IMR-90 (cell line): Measurements from ENCODE around the gene ALB. TPM values are rescaled to one million over a fixed set of nuclear protein-coding genes. Genes with fewer than 3 reads are reported as not detected.

Experiments
- ATAC-seq: fragments of 200-7000 bp; cut with Tn5 transposase; 2 replicates; pipeline ENCODE4 v1.9.1; 2020; ENCODE audit warnings: low read depth, mild to moderate bottlenecking, moderate library complexity
- BruUV-seq: library from RNA; stranded (reverse); fragments of 400-500 nt; replicated peaks from 2 replicates; lab custom pipeline; 2021; lab: Mats Ljungman, UMichigan
- CTCF ChIA-PET: fragments of 300-600 bp; formaldehyde crosslinking; extraction: SDS; loops from one replicate; lab custom pipeline; 2021; ENCODE audit warnings: antibody characterized with exemption; lab: Yijun Ruan, JAX
- POLR2A ChIA-PET: fragments of 300-600 bp; sonication (Branson Sonifier 250); formaldehyde crosslinking; loops from one replicate; lab custom pipeline; 2022; ENCODE audit warnings: antibody characterized with exemption; ENCODE audit not compliant: unreplicated experiment; lab: Charles Lee
- DNase-seq: peaks from one replicate; pipeline ENCODE4 v3.0.0; 2013
- H2AFZ ChIP-seq: replicated peaks from 2 replicates; pipeline ENCODE3; 2013; ENCODE audit warnings: low read length, mild to moderate bottlenecking; ENCODE audit not compliant: poor library complexity
- H2AK5ac ChIP-seq: 2 replicates; pipeline ENCODE4 v1.6.1; 2013; ENCODE audit warnings: low read depth, low read length, inconsistent platforms
- H2AK9ac ChIP-seq: replicated peaks from 2 replicates; pipeline ENCODE3; 2013; ENCODE audit warnings: mild to moderate bottlenecking, low read depth, low read length, moderate library complexity; ENCODE audit not compliant: poor library complexity
- H2BK120ac ChIP-seq: 2 replicates; pipeline ENCODE4 v1.6.1; 2013; ENCODE audit warnings: low read depth, low read length, inconsistent platforms
- H2BK15ac ChIP-seq: 3 replicates; pipeline ENCODE4 v1.6.1; 2013; ENCODE audit warnings: low read depth, low read length, inconsistent platforms
- H2BK20ac ChIP-seq: 2 replicates; pipeline ENCODE4 v1.6.1; 2013; ENCODE audit warnings: low read depth, mild to moderate bottlenecking, inconsistent platforms, low read length, moderate library complexity
- H2BK5ac ChIP-seq: 2 replicates; pipeline ENCODE4 v1.6.1; 2013; ENCODE audit warnings: mild to moderate bottlenecking, low read depth, low read length, inconsistent platforms; ENCODE audit not compliant: poor library complexity, severe bottlenecking
- H3K14ac ChIP-seq: replicated peaks from 2 replicates; pipeline ENCODE4 v1.6.1; 2013; ENCODE audit warnings: low read depth, low read length, inconsistent platforms
- H3K18ac ChIP-seq: 2 replicates; pipeline ENCODE4 v1.6.1; 2013; ENCODE audit warnings: low read depth, low read length, control low read depth
- H3K23ac ChIP-seq: 2 replicates; pipeline ENCODE4 v1.6.1; 2013; ENCODE audit warnings: low read depth, low read length, inconsistent platforms
- H3K27ac ChIP-seq: 2 replicates; pipeline ENCODE4 v1.5.1; 2013; ENCODE audit warnings: mild to moderate bottlenecking, control low read depth, low read length; ENCODE audit not compliant: insufficient read depth
- H3K27me3 ChIP-seq: 2 replicates; pipeline ENCODE4 v1.6.1; 2013; ENCODE audit warnings: low read length; ENCODE audit not compliant: control insufficient read depth, insufficient read depth
- H3K36me3 ChIP-seq: 2 replicates; pipeline ENCODE4 v1.6.1; 2013; ENCODE audit warnings: low read length, mixed read lengths; ENCODE audit not compliant: control insufficient read depth, insufficient read depth
- H3K4ac ChIP-seq: 2 replicates; pipeline ENCODE4 v1.6.1; 2013; ENCODE audit warnings: low read depth, low read length, inconsistent platforms
- H3K4me1 ChIP-seq: 2 replicates; pipeline ENCODE4 v1.6.1; 2013; ENCODE audit warnings: low read length, mixed read lengths; ENCODE audit not compliant: control insufficient read depth, insufficient read depth
- H3K4me2 ChIP-seq: 2 replicates; pipeline ENCODE4 v1.6.1; 2013; ENCODE audit warnings: low read depth, mild to moderate bottlenecking, control low read depth, low read length, moderate library complexity
- H3K4me3 ChIP-seq: 2 replicates; pipeline ENCODE4 v1.5.1; 2013; ENCODE audit warnings: low read depth, mild to moderate bottlenecking, control low read depth, low read length, moderate library complexity; ENCODE audit not compliant: insufficient read depth
- H3K56ac ChIP-seq: 2 replicates; pipeline ENCODE4 v1.6.1; 2013; ENCODE audit warnings: low read length, inconsistent platforms; ENCODE audit not compliant: insufficient read depth; ENCODE audit errors: extremely low read depth
- H3K79me1 ChIP-seq, 2 experiments: 2 replicates each; pipeline ENCODE4 v1.6.1; 2013; ENCODE audit warnings: low read length in 2 of 2, inconsistent platforms in 1 of 2, low read depth in 1 of 2
- H3K9ac ChIP-seq: 2 replicates; pipeline ENCODE4 v1.6.1; 2013; ENCODE audit warnings: low read depth, low read length, control low read depth
- H3K9me1 ChIP-seq: 2 replicates; pipeline ENCODE4 v1.6.1; 2013; ENCODE audit warnings: low read length, inconsistent platforms; ENCODE audit not compliant: insufficient read depth
- H3K9me3 ChIP-seq: 2 replicates; pipeline ENCODE4 v1.6.1; 2013; ENCODE audit warnings: low read length; ENCODE audit not compliant: control insufficient read depth, insufficient read depth
- H4K20me1 ChIP-seq: 2 replicates; pipeline ENCODE4 v1.6.1; 2013; ENCODE audit warnings: low read length, inconsistent platforms; ENCODE audit not compliant: insufficient read depth
- H4K5ac ChIP-seq: 2 replicates; pipeline ENCODE4 v1.6.1; 2013; ENCODE audit warnings: mild to moderate bottlenecking, low read depth, low read length, control low read depth
- H4K8ac ChIP-seq, 2 experiments: 2 replicates each; pipeline ENCODE4 v1.6.1; 2013; ENCODE audit warnings: low read depth in 2 of 2, low read length in 2 of 2, control low read depth in 1 of 2, inconsistent platforms in 1 of 2
- H4K91ac ChIP-seq: 2 replicates; pipeline ENCODE4 v1.6.1; 2013; ENCODE audit warnings: low read depth, low read length, inconsistent platforms; ENCODE audit not compliant: insufficient read depth
- CEBPB ChIP-seq: IDR thresholded peaks from 2 replicates; pipeline ENCODE4 v1.6.1; 2012; ENCODE audit warnings: low read depth, low read length, improper control_type of control experiment
- MAFK ChIP-seq: IDR thresholded peaks from 2 replicates; pipeline ENCODE4 v1.6.1; 2012; ENCODE audit warnings: low read depth, low read length, improper control_type of control experiment
- MAZ ChIP-seq: IDR thresholded peaks from 2 replicates; pipeline ENCODE4 v1.6.1; 2012; ENCODE audit warnings: low read depth, mild to moderate bottlenecking, low read length, improper control_type of control experiment, moderate library complexity, borderline replicate concordance
- NFE2L2 ChIP-seq: fragments of 150-350 bp; IDR thresholded peaks from 2 replicates; pipeline ENCODE4 v1.6.1; 2016; ENCODE audit warnings: low read depth, mild to moderate bottlenecking, low read length
- POLR2A ChIP-seq: IDR thresholded peaks from 2 replicates; pipeline ENCODE4 v1.6.1; 2012; ENCODE audit warnings: mild to moderate bottlenecking, low read depth, low read length
- RAD21 ChIP-seq: IDR thresholded peaks from 2 replicates; pipeline ENCODE4 v1.6.1; 2012; ENCODE audit warnings: low read length, improper control_type of control experiment
- WGBS, 2 experiments: methylation state at CpG; one replicate each; pipeline versions ENCODE4 v1.1.5 to v1.1.7; 2013; ENCODE audit warnings: missing lambda C conversion rate in 2 of 2; ENCODE audit not compliant: insufficient read length in 1 of 2; ENCODE audit errors: extremely low coverage in 2 of 2; 5-methylcytosine and 5-hydroxymethylcytosine counted together
- dilution Hi-C: fragments of 300-500 bp; cut with HindIII; formaldehyde crosslinking; loops from one replicate; pipeline ENCODE4 v1.14.3; 2018; ENCODE audit warnings: low sequenced_read_pairs; ENCODE audit not compliant: unreplicated experiment
- in situ Hi-C: fragments of 300-500 bp; cut with MboI; formaldehyde crosslinking; loops from 3 replicates; pipeline ENCODE4 v1.14.3; 2019; ENCODE audit warnings: low sequenced_read_pairs, inconsistent platforms, mixed read lengths
- intact Hi-C: fragments of 100-400 bp; cut with micrococcal nuclease; formaldehyde crosslinking; loops from 2 replicates; pipeline ENCODE4 v1.10.0; 2022
- polyA plus RNA-seq, 3 experiments: library from polyadenylated mRNA; depleted of rRNA; stranded (reverse); fragments of >200 nt; gene quantifications; 2 replicates each; pipeline ENCODE4 v1.2.3, GENCODE V29; 2012; ENCODE audit warnings: low replicate concordance in 1 of 3
- total RNA-seq: library from RNA; depleted of rRNA; stranded (reverse); fragments of >200 nt; gene quantifications from 2 replicates; pipeline ENCODE4 v1.2.3, GENCODE V29; 2012
- TF ChIP-seq, protein P1 (sequence below): conservative IDR thresholded peaks from 2 replicates; pipeline ENCODE4 v1.5.1; 2012; ENCODE audit warnings: mild to moderate bottlenecking, low read depth, low read length, improper control_type of control experiment

The ALB gene
- total and polyA plus RNA-seq, 2 of the 4 experiments (the other 2 are of a cell fraction) = not detected

GRCh38 chr4:73448448-73449203, 44.5 kb downstream of the ALB start:
- H4K20me1 ChIP-seq = no peaks in the 10 kb centered on the region
- no peak overlapping the region for H2AK9ac ChIP-seq
- no peak overlapping the region for H2AFZ ChIP-seq
- WGBS, 2 experiments = no CpG with 5 or more reads among the region's 4 CpGs
- no peak overlapping the region for H3K4me3 ChIP-seq
- no TSS peak for BruUV-seq
- no peak overlapping the region for H3K9ac ChIP-seq
- no peaks in the 10 kb centered on the region for H3K27me3 ChIP-seq
- POLR2A ChIA-PET = no interaction called here
- intact Hi-C loops (loop anchor here (5.0 to 10.0 kb wide), 2 partner anchors 191 to 206 kb away; partner anchors contain the start of gene ANKRD17), dilution Hi-C loops (no loop called here), in situ Hi-C loops (no loop called here)
- H3K4ac ChIP-seq = no peak overlapping the region
- H3K9me3 ChIP-seq = no peaks in the 10 kb centered on the region
- DNase-seq (no peak), ATAC-seq (no peak)
- no peak overlapping the region for H3K14ac ChIP-seq
- H3K79me1 ChIP-seq = no peaks in the 10 kb centered on the region
- no peak overlapping the region for H2BK120ac ChIP-seq
- H3K23ac ChIP-seq = no peak overlapping the region
- no peak overlapping the region for H2AK5ac ChIP-seq
- peaks cover 3% of the 10 kb centered on the region for H3K4me1 ChIP-seq
- CTCF ChIA-PET = no interaction called here
- H4K5ac ChIP-seq = no peak overlapping the region
- no peaks in the 10 kb centered on the region for H3K9me1 ChIP-seq
- no peak overlapping the region for H4K91ac ChIP-seq
- no peak for TF ChIP-seq NFE2L2
- no peak for TF ChIP-seq MAZ
- no peak for TF ChIP-seq CEBPB
- TF ChIP-seq MAFK = no peak
- TF ChIP-seq RAD21 = no peak
- TF ChIP-seq POLR2A = no peak
- TF ChIP-seq, protein P1, sequence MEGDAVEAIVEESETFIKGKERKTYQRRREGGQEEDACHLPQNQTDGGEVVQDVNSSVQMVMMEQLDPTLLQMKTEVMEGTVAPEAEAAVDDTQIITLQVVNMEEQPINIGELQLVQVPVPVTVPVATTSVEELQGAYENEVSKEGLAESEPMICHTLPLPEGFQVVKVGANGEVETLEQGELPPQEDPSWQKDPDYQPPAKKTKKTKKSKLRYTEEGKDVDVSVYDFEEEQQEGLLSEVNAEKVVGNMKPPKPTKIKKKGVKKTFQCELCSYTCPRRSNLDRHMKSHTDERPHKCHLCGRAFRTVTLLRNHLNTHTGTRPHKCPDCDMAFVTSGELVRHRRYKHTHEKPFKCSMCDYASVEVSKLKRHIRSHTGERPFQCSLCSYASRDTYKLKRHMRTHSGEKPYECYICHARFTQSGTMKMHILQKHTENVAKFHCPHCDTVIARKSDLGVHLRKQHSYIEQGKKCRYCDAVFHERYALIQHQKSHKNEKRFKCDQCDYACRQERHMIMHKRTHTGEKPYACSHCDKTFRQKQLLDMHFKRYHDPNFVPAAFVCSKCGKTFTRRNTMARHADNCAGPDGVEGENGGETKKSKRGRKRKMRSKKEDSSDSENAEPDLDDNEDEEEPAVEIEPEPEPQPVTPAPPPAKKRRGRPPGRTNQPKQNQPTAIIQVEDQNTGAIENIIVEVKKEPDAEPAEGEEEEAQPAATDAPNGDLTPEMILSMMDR = no peak
- H3K4me2 ChIP-seq = no peak overlapping the region
- H3K27ac ChIP-seq = no peak overlapping the region
- H3K36me3 ChIP-seq = no peaks in the 10 kb centered on the region
- H2BK20ac ChIP-seq = no peak overlapping the region
- H3K18ac ChIP-seq = no peak overlapping the region
- no peak overlapping the region for H3K56ac ChIP-seq
- H2BK15ac ChIP-seq = no peak overlapping the region
- no peak overlapping the region for H4K8ac ChIP-seq
- H2BK5ac ChIP-seq = no peak overlapping the region
